ENCODE measurements around the gene C20orf144. TPM values are rescaled to one million over a fixed set of nuclear protein-coding genes. Genes with fewer than 3 reads are reported as not detected.

The C20orf144 gene
- total RNA-seq, 4 donors from 2014 or later, result not detected

DNA sequence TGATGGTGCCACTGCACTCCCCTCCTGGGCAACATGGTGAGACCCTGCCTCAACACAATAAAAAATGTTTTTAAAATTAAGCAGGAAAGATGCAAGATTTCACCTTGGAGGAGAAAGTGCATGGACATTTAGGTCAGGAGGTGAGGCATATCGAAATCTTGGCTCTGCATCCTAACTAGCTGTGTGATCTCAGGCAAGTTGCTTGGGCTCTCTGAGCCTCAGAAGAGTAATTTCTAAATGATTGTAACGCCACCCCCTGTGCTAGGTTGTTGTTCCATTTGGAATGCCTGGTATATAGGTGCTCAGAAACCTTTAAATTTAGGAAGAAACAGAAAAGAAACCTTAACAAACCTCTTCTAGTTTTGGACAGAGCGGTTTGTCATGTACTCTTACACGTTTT is 35.9 kb upstream of the C20orf144 start:
- H3K27me3 ChIP-seq, result no peaks in the 10 kb centered on the region

DNA sequence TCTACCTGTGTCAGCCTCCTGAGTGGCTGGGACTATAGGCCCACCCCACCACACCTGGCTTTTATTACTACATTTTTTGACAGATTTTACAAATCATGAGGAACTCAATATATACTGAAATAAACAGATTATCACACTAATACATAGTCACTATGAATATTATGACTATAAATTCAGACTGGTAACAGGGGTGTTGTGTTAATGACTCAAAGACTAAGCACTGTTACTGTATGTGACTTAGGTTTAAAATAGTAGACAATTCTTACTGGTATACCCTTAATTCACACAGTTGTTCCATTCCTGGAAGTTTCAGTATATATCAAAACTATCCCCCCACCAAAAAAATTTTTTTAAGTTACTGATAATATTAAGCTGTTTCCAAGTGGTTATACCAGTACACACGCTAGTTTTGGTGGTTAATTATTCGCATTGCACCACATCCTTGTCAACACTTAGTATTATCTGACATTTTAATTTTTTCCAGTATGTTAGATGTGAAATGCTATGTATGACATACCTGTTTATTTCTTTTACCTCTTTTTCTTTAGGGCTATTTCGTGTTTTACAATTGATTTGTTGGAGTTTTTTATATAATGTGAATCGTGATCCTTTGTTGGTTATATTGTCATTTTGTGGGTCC is 34.4 kb upstream of the C20orf144 start:
- Histone ChIP-seq H3K27ac (no peak overlapping the region), H3K4me3 (no peak overlapping the region), H3K27me3 (no peaks in the 10 kb centered on the region), H3K4me1 (no peaks in the 10 kb centered on the region), H3K36me3 (peaks cover 0 to 58% (median 28%) of the 10 kb centered on the region in 4 donors), H3K9me3 (no peaks in the 10 kb centered on the region)
- 91 to 95% methylated on average over 3 to 4 of the region's 4 CpGs for WGBS, 2 donors (ENCODE audit: low coverage in 1 of 2)
- in situ Hi-C loops (cut with MboI; ENCODE audit: low pct_ligation_motif_present in 1 of 4, low pct_unique_long_range_greater_than_20kb in 1 of 4, low sequenced_read_pairs in 3 of 4) (no loop called here), intact Hi-C loops (cut with DNase I; ENCODE audit: low total_unique reads) (loop anchor here (10.0 kb wide), 1 partner anchor 847 kb away; no protein-coding TSS in a partner anchor)
- DNase-seq, result no peak
- no peak for TF ChIP-seq EP300 (IDR thresholded peaks at IDR 0.05; ENCODE audit: low read depth)
- TF ChIP-seq POLR2AphosphoS5 (IDR thresholded peaks at IDR 0.05), result no peak

More for the DNA sequence above, 35.9 kb upstream of the C20orf144 start:
- no peaks in the 10 kb centered on the region for H3K9me3 ChIP-seq
- H3K4me1 ChIP-seq, result peaks cover 0 to 7% (median 0%) of the 10 kb centered on the region in 4 donors
- no peak overlapping the region for H3K27ac ChIP-seq
- no peak overlapping the region for H3K4me3 ChIP-seq
- TF ChIP-seq, protein P1, sequence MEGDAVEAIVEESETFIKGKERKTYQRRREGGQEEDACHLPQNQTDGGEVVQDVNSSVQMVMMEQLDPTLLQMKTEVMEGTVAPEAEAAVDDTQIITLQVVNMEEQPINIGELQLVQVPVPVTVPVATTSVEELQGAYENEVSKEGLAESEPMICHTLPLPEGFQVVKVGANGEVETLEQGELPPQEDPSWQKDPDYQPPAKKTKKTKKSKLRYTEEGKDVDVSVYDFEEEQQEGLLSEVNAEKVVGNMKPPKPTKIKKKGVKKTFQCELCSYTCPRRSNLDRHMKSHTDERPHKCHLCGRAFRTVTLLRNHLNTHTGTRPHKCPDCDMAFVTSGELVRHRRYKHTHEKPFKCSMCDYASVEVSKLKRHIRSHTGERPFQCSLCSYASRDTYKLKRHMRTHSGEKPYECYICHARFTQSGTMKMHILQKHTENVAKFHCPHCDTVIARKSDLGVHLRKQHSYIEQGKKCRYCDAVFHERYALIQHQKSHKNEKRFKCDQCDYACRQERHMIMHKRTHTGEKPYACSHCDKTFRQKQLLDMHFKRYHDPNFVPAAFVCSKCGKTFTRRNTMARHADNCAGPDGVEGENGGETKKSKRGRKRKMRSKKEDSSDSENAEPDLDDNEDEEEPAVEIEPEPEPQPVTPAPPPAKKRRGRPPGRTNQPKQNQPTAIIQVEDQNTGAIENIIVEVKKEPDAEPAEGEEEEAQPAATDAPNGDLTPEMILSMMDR (IDR thresholded peaks at IDR 0.05), result no peak
- TF ChIP-seq EP300 (IDR thresholded peaks at IDR 0.05; ENCODE audit: low read depth) (no peak), POLR2AphosphoS5 (IDR thresholded peaks at IDR 0.05) (no peak), POLR2A (IDR thresholded peaks at IDR 0.05) (no peak)
- peaks cover 0 to 56% (median 26%) of the 10 kb centered on the region in 4 donors for H3K36me3 ChIP-seq
- in situ Hi-C loops (cut with MboI; ENCODE audit: low pct_ligation_motif_present in 1 of 4, low pct_unique_long_range_greater_than_20kb in 1 of 4, low sequenced_read_pairs in 3 of 4) (no loop called here), intact Hi-C loops (cut with DNase I; ENCODE audit: low total_unique reads) (loop anchor here (10.0 kb wide), 1 partner anchor 849 kb away; no protein-coding TSS in a partner anchor)
- WGBS, 2 donors (ENCODE audit: low coverage in 1 of 2), result 96 to 98% methylated on average over 4 of the region's 4 CpGs
- DNase-seq, result no peak

DNA sequence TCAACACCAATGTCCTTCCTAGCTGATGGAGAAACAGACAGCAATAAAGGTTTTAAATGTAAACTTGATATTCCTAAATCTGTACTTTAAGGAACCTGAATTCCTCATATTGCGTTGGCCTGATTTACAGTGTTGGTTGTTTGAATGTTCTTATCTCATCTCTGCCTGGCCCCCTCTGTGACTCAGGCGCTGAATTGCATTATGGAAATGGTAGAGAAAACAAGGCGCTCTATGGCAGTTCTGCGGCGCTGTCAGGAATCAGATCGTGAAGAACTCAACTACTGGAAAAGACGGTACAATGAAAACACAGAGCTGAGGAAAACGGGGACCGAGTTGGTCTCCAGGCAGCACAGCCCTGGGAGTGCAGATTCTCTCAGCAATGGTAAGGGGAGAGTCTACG is 32.6 kb upstream of the C20orf144 start:
- Histone ChIP-seq H3K4me1 (no peaks in the 10 kb centered on the region), H3K27me3 (no peaks in the 10 kb centered on the region), H3K4me3 (no peak overlapping the region), H3K27ac (no peak overlapping the region), H3K36me3 (peaks cover 0 to 60% (median 29%) of the 10 kb centered on the region in 4 donors), H3K9me3 (no peaks in the 10 kb centered on the region)
- intact Hi-C loops (cut with DNase I; ENCODE audit: low total_unique reads), result loop anchor here (10.0 kb wide), 1 partner anchor 845 kb away; no protein-coding TSS in a partner anchor
- in situ Hi-C loops (cut with MboI; ENCODE audit: low pct_ligation_motif_present in 1 of 4, low pct_unique_long_range_greater_than_20kb in 1 of 4, low sequenced_read_pairs in 3 of 4), result no loop called here
- WGBS, 2 donors (ENCODE audit: low coverage in 1 of 2), result 96 to 100% methylated on average over 9 to 10 of the region's 10 CpGs
- DNase-seq, result no peak
- TF ChIP-seq POLR2AphosphoS5 (IDR thresholded peaks at IDR 0.05), result no peak
- TF ChIP-seq, protein P1 (IDR thresholded peaks at IDR 0.05), result no peak
- no peak for TF ChIP-seq EP300 (IDR thresholded peaks at IDR 0.05; ENCODE audit: low read depth)
- TF ChIP-seq POLR2A (IDR thresholded peaks at IDR 0.05), result no peak

DNA sequence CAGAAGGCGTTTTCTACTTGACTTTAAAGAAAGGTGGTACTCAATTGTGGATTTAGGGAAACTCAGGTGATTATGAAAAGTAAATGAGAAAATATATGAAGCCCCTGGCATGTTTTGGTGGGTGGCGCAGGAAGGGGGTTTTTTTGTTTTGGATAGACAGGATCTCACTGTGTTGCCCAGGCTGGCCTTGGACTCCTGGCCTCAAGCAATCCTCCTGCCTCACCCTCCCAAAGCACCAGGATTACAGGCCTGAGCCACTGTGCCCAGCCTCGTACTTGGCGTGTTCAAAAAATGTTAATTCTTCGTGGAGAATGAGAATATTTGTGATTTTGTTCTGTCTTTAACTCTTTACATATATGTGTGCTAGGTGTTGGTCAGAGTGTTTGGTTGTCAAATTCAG is 32.1 kb upstream of the C20orf144 start:
- Histone ChIP-seq H3K4me3 (no peak overlapping the region), H3K4me1 (no peaks in the 10 kb centered on the region), H3K27me3 (no peaks in the 10 kb centered on the region), H3K9me3 (no peaks in the 10 kb centered on the region), H3K36me3 (peaks cover 0 to 59% (median 27%) of the 10 kb centered on the region in 4 donors), H3K27ac (no peak overlapping the region)
- no peak for DNase-seq
- 95 to 97% methylated on average over 4 to 5 of the region's 5 CpGs for WGBS, 2 donors (ENCODE audit: low coverage in 1 of 2)
- TF ChIP-seq EP300 (IDR thresholded peaks at IDR 0.05; ENCODE audit: low read depth), result no peak
- TF ChIP-seq POLR2A (IDR thresholded peaks at IDR 0.05), result no peak
- no peak for TF ChIP-seq POLR2AphosphoS5 (IDR thresholded peaks at IDR 0.05)
- TF ChIP-seq, protein P1 (IDR thresholded peaks at IDR 0.05), result no peak
- in situ Hi-C loops (cut with MboI; ENCODE audit: low pct_ligation_motif_present in 1 of 4, low pct_unique_long_range_greater_than_20kb in 1 of 4, low sequenced_read_pairs in 3 of 4) (no loop called here), intact Hi-C loops (cut with DNase I; ENCODE audit: low total_unique reads) (loop anchor here (10.0 kb wide), 1 partner anchor 845 kb away; no protein-coding TSS in a partner anchor)

Measured in transverse colon (tissue), 4 donors.